Neural progenitor cell (in vitro differentiated cells): ENCODE data around the gene TTC6. TPM values are rescaled to one million over a fixed set of nuclear protein-coding genes. Genes with fewer than 3 reads are reported as not detected.

Experiments used
- DNase-seq: peaks from one replicate; pipeline ENCODE4 v3.0.0-alpha.2; 2016; ENCODE audit warnings: low spot score
- H2AFZ ChIP-seq: fragments of 200-600 bp; sonication (generic); replicated peaks from 2 replicates; pipeline ENCODE4 v1.6.1; 2016; ENCODE audit warnings: antibody characterized with exemption
- H3F3A ChIP-seq: fragments of 200-600 bp; sonication (generic); 2 replicates; pipeline ENCODE4 v1.6.1; 2016; ENCODE audit warnings: antibody characterized with exemption, low read depth
- H3K27ac ChIP-seq: fragments of 200-600 bp; sonication (generic); 2 replicates; pipeline ENCODE4 v1.5.1; 2016; ENCODE audit warnings: mild to moderate bottlenecking
- H3K27me3 ChIP-seq: fragments of 200-600 bp; sonication (generic); 2 replicates; pipeline ENCODE4 v1.6.1; 2016; ENCODE audit warnings: mild to moderate bottlenecking, moderate library complexity
- H3K36me3 ChIP-seq: fragments of 200-600 bp; sonication (generic); 2 replicates; pipeline ENCODE4 v1.5.1; 2016
- H3K4me1 ChIP-seq: fragments of 200-600 bp; sonication (generic); 2 replicates; pipeline ENCODE4 v1.6.1; 2016; ENCODE audit warnings: mixed run types
- H3K4me2 ChIP-seq: fragments of 200-600 bp; sonication (generic); 2 replicates; pipeline ENCODE4 v1.6.1; 2016
- H3K4me3 ChIP-seq: fragments of 200-600 bp; sonication (generic); 2 replicates; pipeline ENCODE4 v1.5.1; 2016
- H3K79me2 ChIP-seq: fragments of 200-600 bp; sonication (generic); 2 replicates; pipeline ENCODE4 v1.6.1; 2016; ENCODE audit warnings: low read depth
- H3K9ac ChIP-seq: fragments of 200-600 bp; sonication (generic); 2 replicates; pipeline ENCODE4 v1.6.1; 2016
- H3K9me3 ChIP-seq: fragments of 200-600 bp; sonication (generic); 2 replicates; pipeline ENCODE4 v1.5.1; 2016; ENCODE audit warnings: low read depth
- H4K20me1 ChIP-seq: fragments of 200-600 bp; sonication (generic); 2 replicates; pipeline ENCODE4 v1.6.1; 2016; ENCODE audit warnings: low read depth
- H3K27ac Mint-ChIP-seq: 3 replicates; pipeline ENCODE4 v1.8.0; 2021; ENCODE audit warnings: mixed read lengths
- H3K27me3 Mint-ChIP-seq: 2 replicates; pipeline ENCODE4 v1.8.0; 2022; ENCODE audit warnings: low read depth, mild to moderate bottlenecking, inconsistent platforms, moderate library complexity, mixed read lengths; ENCODE audit not compliant: insufficient read depth
- H3K36me3 Mint-ChIP-seq: 3 replicates; pipeline ENCODE4 v1.8.0; 2021; ENCODE audit warnings: mixed read lengths
- H3K4me1 Mint-ChIP-seq: 3 replicates; pipeline ENCODE4 v1.8.0; 2021; ENCODE audit warnings: mixed read lengths
- H3K4me3 Mint-ChIP-seq: 3 replicates; pipeline ENCODE4 v1.8.0; 2021; ENCODE audit warnings: mild to moderate bottlenecking, moderate library complexity, mixed read lengths
- H3K9me3 Mint-ChIP-seq: 3 replicates; pipeline ENCODE4 v1.8.0; 2020; ENCODE audit warnings: mixed read lengths
- EZH2 ChIP-seq: fragments of 200-600 bp; sonication (generic); IDR thresholded peaks from 2 replicates; pipeline ENCODE4 v1.6.1; 2017; ENCODE audit warnings: antibody characterized with exemption, mild to moderate bottlenecking, moderate library complexity
- EZH2phosphoT487 ChIP-seq: fragments of 200-600 bp; sonication (generic); IDR thresholded peaks from 2 replicates; pipeline ENCODE4 v1.6.1; 2017; ENCODE audit warnings: antibody characterized with exemption
- total RNA-seq: library from RNA; depleted of rRNA; stranded (reverse); fragments of >200 nt; gene quantifications from 2 replicates; pipeline ENCODE4 v1.2.3, GENCODE V29; 2015; ENCODE audit warnings: low replicate concordance
- TF ChIP-seq, protein P1 (sequence below): fragments of 200-600 bp; sonication (generic); IDR thresholded peaks from 2 replicates; pipeline ENCODE4 v1.5.1; 2017; ENCODE audit warnings: antibody characterized with exemption, mild to moderate bottlenecking

The TTC6 gene
- total RNA-seq, 1 donor from 2014 or later: 2.6 TPM

DNA sequence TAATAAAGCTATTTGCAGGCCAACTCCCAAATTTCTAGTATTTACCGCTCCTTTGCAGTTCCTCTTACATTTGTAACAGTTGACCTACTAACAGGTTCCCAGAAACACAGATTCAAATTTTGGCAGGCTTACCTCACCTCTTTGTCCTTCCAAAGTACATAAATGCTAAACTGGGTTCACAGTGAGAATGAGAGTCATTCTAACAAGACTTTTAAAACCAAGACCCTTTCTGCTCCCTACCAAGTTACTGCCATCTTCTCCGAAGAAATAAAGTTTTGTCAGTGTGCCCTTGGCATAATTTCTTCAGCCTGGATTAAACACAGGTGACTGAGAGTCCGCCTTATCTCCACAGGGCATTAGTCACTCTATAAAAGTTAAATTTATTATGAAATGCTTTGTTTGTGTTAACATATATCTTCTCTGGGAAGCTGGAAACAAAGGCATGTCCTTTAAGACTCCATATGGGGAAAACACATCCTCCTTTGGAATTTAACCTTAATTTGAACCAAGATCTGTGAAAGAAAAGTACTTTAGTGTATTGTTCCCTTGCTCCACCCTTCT, 28.5 kb upstream of the TTC6 start:
- peak overlapping the region; percentile 44 for H3K4me2 ChIP-seq
- H3K36me3 Mint-ChIP-seq: no peaks in the 10 kb centered on the region
- H4K20me1 ChIP-seq: no peaks in the 10 kb centered on the region
- H3F3A ChIP-seq: peaks cover 22% of the 10 kb centered on the region
- no peak overlapping the region for H3K4me3 Mint-ChIP-seq
- no peak overlapping the region for H3K27ac Mint-ChIP-seq
- no peaks in the 10 kb centered on the region for H3K9me3 Mint-ChIP-seq
- H3K4me1 ChIP-seq: peaks cover 25% of the 10 kb centered on the region
- no peaks in the 10 kb centered on the region for H3K36me3 ChIP-seq
- H3K9me3 ChIP-seq: no peaks in the 10 kb centered on the region
- no peak overlapping the region for H3K4me3 ChIP-seq
- H3K4me1 Mint-ChIP-seq: no peaks in the 10 kb centered on the region
- no peak for TF ChIP-seq EZH2
- TF ChIP-seq, protein P1, sequence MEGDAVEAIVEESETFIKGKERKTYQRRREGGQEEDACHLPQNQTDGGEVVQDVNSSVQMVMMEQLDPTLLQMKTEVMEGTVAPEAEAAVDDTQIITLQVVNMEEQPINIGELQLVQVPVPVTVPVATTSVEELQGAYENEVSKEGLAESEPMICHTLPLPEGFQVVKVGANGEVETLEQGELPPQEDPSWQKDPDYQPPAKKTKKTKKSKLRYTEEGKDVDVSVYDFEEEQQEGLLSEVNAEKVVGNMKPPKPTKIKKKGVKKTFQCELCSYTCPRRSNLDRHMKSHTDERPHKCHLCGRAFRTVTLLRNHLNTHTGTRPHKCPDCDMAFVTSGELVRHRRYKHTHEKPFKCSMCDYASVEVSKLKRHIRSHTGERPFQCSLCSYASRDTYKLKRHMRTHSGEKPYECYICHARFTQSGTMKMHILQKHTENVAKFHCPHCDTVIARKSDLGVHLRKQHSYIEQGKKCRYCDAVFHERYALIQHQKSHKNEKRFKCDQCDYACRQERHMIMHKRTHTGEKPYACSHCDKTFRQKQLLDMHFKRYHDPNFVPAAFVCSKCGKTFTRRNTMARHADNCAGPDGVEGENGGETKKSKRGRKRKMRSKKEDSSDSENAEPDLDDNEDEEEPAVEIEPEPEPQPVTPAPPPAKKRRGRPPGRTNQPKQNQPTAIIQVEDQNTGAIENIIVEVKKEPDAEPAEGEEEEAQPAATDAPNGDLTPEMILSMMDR: no peak
- no peak for TF ChIP-seq EZH2phosphoT487
- H3K79me2 ChIP-seq: no peaks in the 10 kb centered on the region
- DNase-seq: no peak
- no peak overlapping the region for H2AFZ ChIP-seq
- H3K27me3 Mint-ChIP-seq: no peaks in the 10 kb centered on the region
- no peak overlapping the region for H3K9ac ChIP-seq
- H3K27ac ChIP-seq: peak overlapping the region; percentile 40
- peaks cover 7% of the 10 kb centered on the region for H3K27me3 ChIP-seq

DNA sequence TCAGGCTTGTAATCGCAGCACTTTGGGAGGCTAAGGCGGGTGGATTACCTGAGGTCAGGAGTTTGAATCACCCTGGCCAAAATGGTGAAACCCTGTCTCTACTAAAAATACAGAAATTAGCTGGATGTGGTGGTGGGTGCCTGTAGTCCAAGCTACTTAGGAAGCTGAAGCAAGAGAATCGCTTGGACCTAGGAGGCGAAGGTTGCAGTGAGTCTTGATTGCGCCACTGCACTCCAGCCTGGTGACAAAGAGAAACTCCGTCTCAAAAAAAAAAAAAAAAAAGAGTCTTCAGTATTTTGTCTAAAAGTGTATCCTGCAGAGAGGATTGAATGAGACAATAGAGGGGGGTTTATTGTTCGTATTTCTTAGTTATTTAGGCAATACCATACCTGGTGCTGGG, 25.7 kb upstream of the TTC6 start:
- H3K4me2 ChIP-seq: no peak overlapping the region
- H3K27me3 ChIP-seq: peaks cover 25% of the 10 kb centered on the region
- H3F3A ChIP-seq: peaks cover 22% of the 10 kb centered on the region
- TF ChIP-seq EZH2phosphoT487 (no peak), EZH2 (no peak)
- TF ChIP-seq, protein P1: no peak
- H3K4me3 Mint-ChIP-seq: no peak overlapping the region
- no peak overlapping the region for H2AFZ ChIP-seq
- H3K79me2 ChIP-seq: no peaks in the 10 kb centered on the region
- no peak overlapping the region for H3K27ac ChIP-seq
- peaks cover 4% of the 10 kb centered on the region for H3K9me3 Mint-ChIP-seq
- no peak overlapping the region for H3K27ac Mint-ChIP-seq
- H3K36me3 ChIP-seq: no peaks in the 10 kb centered on the region
- no peak overlapping the region for H3K9ac ChIP-seq
- no peak overlapping the region for H3K4me3 ChIP-seq
- H3K4me1 ChIP-seq: peaks cover 25% of the 10 kb centered on the region
- H3K36me3 Mint-ChIP-seq: no peaks in the 10 kb centered on the region
- peaks cover 4% of the 10 kb centered on the region for H3K27me3 Mint-ChIP-seq
- no peaks in the 10 kb centered on the region for H3K9me3 ChIP-seq
- H3K4me1 Mint-ChIP-seq: no peaks in the 10 kb centered on the region
- H4K20me1 ChIP-seq: no peaks in the 10 kb centered on the region
- DNase-seq: peak; percentile 21

DNA sequence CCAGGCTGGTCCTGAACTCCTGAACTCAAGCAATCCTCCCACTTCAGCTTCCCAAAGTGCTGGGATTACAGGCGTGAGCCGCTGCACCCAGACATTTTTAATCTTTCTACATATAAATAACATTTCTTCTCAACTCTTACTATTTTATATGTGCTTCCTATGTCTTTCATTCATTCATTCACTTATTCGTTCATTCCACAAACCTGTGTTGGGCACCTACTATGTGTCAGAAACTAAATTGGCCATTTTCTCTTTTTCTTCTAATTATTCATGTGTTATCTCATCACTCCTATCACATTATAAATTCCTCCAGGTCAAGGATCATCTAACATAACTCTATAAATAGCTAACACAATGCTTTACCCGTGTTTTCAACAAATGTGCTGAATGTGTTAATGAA, 24.0 kb upstream of the TTC6 start:
- Histone ChIP-seq H3K79me2 (no peaks in the 10 kb centered on the region), H3K4me2 (no peak overlapping the region), H2AFZ (no peak overlapping the region), H3K4me3 (no peak overlapping the region), H3K9ac (no peak overlapping the region), H3K27ac (no peak overlapping the region), H3F3A (peaks cover 14% of the 10 kb centered on the region), H3K4me1 (peaks cover 25% of the 10 kb centered on the region), H3K27me3 (peaks cover 42% of the 10 kb centered on the region), H4K20me1 (no peaks in the 10 kb centered on the region), H3K36me3 (no peaks in the 10 kb centered on the region), H3K9me3 (no peaks in the 10 kb centered on the region)
- Mint-ChIP-seq H3K4me3 (no peak overlapping the region), H3K9me3 (peaks cover 4% of the 10 kb centered on the region), H3K36me3 (no peaks in the 10 kb centered on the region), H3K27ac (no peak overlapping the region), H3K27me3 (peaks cover 8% of the 10 kb centered on the region), H3K4me1 (no peaks in the 10 kb centered on the region)
- DNase-seq: no peak
- TF ChIP-seq, protein P1: no peak
- TF ChIP-seq EZH2phosphoT487: no peak
- no peak for TF ChIP-seq EZH2
